ENCODE results near the gene ASB14.
"Not testable (repeated sequence)": the region's sequence is repeated elsewhere in the genome, so short reads cannot be mapped to it uniquely, and the experiment has no call there.

The ASB14 gene

GRCh38 chr3:57292159-57292896, at the start of gene ASB14:
TSS of gene ASB14 (minus strand) at chr3:57292685. CDS start at chr3:57292033, 652 bp downstream.
- FAIRE-seq (no peak), DNase-seq (ENCODE audit: insufficient read length, low spot score) (no peak)
- no peak for TF ChIP-seq CTCF (IDR thresholded peaks at IDR 0.05; ENCODE audit: insufficient read depth, missing control alignments)

- not testable (repeated sequence) for FAIRE-seq
Measured at GRCh38 chr3:57339071-57339642, 46.7 kb upstream of the ASB14 start.

GRCh38 chr3:57338272-57339070, 46.0 kb upstream of the ASB14 start:
- not testable (repeated sequence) for DNase-seq (ENCODE audit: insufficient read length, low spot score); FAIRE-seq

More at GRCh38 chr3:57339071-57339642, 46.7 kb upstream of the ASB14 start:
- DNase-seq (ENCODE audit: insufficient read length, low spot score), result not testable (repeated sequence)

- FAIRE-seq, result no peak
- TF ChIP-seq CTCF (IDR thresholded peaks at IDR 0.05; ENCODE audit: insufficient read depth, missing control alignments), result no peak
- DNase-seq (ENCODE audit: insufficient read length, low spot score), result no peak
Measured at GRCh38 chr3:57335283-57335938, 42.9 kb upstream of the ASB14 start.

GRCh38 chr3:57331078-57331610, 38.7 kb upstream of the ASB14 start:
- DNase-seq (ENCODE audit: insufficient read length, low spot score) (no peak), FAIRE-seq (no peak)
- TF ChIP-seq CTCF (IDR thresholded peaks at IDR 0.05; ENCODE audit: insufficient read depth, missing control alignments), result no peak

- not testable (repeated sequence) for FAIRE-seq; DNase-seq (ENCODE audit: insufficient read length, low spot score)
Measured at GRCh38 chr3:57326498-57326897, 34.0 kb upstream of the ASB14 start.

- FAIRE-seq, result no peak
- TF ChIP-seq CTCF (IDR thresholded peaks at IDR 0.05; ENCODE audit: insufficient read depth, missing control alignments), result no peak
- no peak for DNase-seq (ENCODE audit: insufficient read length, low spot score)
Measured at GRCh38 chr3:57314204-57314603, 21.7 kb upstream of the ASB14 start.

- no peak for FAIRE-seq
- TF ChIP-seq CTCF (IDR thresholded peaks at IDR 0.05; ENCODE audit: insufficient read depth, missing control alignments), result no peak
Measured at GRCh38 chr3:57309769-57310360, 17.4 kb upstream of the ASB14 start.

GRCh38 chr3:57303520-57303919, 11.0 kb upstream of the ASB14 start:
- not testable (repeated sequence) for DNase-seq (ENCODE audit: insufficient read length, low spot score); FAIRE-seq

More at GRCh38 chr3:57309769-57310360, 17.4 kb upstream of the ASB14 start:
- DNase-seq (ENCODE audit: insufficient read length, low spot score), result no peak

Measured in D721Med (cell line).